Endothelial cell of umbilical vein (primary cell): ENCODE results near the gene LTBP1.

ENCODE experiments used
- CTCF ChIP-seq, 2 donors: IDR thresholded peaks; 1 replicate in 1 of 2; 2 replicates in 1 of 2; pipeline ENCODE4 v1.5.1; 2011; ENCODE audit warnings: low read length in 2 of 2, mild to moderate bottlenecking in 2 of 2, moderate library complexity in 2 of 2, control low read depth in 1 of 2, inconsistent platforms in 1 of 2, low read depth in 1 of 2; ENCODE audit not compliant: insufficient read depth in 1 of 2; ENCODE audit errors: extremely low read depth in 1 of 2
- EZH2 ChIP-seq: IDR thresholded peaks from 2 replicates; pipeline ENCODE4 v1.6.1; 2012; ENCODE audit warnings: borderline replicate concordance, low read depth, mild to moderate bottlenecking, moderate library complexity, low read length, inconsistent platforms; ENCODE audit not compliant: severe bottlenecking
- FOS ChIP-seq: IDR thresholded peaks from 2 replicates; pipeline ENCODE4 v1.6.1; 2011; ENCODE audit warnings: mild to moderate bottlenecking, low read length, moderate library complexity, borderline replicate concordance; ENCODE audit not compliant: insufficient read depth
- GATA2 ChIP-seq: IDR thresholded peaks from 2 replicates; pipeline ENCODE4 v1.7.0; 2011; ENCODE audit warnings: low read depth, mild to moderate bottlenecking, moderate library complexity, mixed read lengths, low read length; ENCODE audit not compliant: insufficient read length, insufficient read depth
- MAX ChIP-seq: IDR thresholded peaks from 2 replicates; pipeline ENCODE4 v1.6.1; 2011; ENCODE audit not compliant: insufficient read depth, insufficient read length
- MYC ChIP-seq: IDR thresholded peaks from one replicate; pipeline ENCODE4 v1.6.1; 2011; ENCODE audit warnings: mild to moderate bottlenecking, low read depth, low read length
- POLR2A ChIP-seq: IDR thresholded peaks from 2 replicates; pipeline ENCODE4 v1.6.1; 2012; ENCODE audit warnings: low read depth, mild to moderate bottlenecking, control low read depth, low read length
- POLR2AphosphoS5 ChIP-seq: IDR thresholded peaks from 2 replicates; pipeline ENCODE4 v1.6.1; 2012; ENCODE audit warnings: low read depth, mild to moderate bottlenecking, control low read depth, low read length, moderate library complexity; ENCODE audit not compliant: insufficient read depth

- TF ChIP-seq POLR2A = no peak
- no peak for TF ChIP-seq EZH2
- no peak for TF ChIP-seq MYC
- no peak for TF ChIP-seq MAX
- TF ChIP-seq CTCF (IDR thresholded peaks at IDR 0.05; ENCODE audit: extremely low read depth in 1 of 2, insufficient read depth in 1 of 2, low read depth in 1 of 2, low read length in 2 of 2) = no peak
- no peak for TF ChIP-seq POLR2AphosphoS5
- TF ChIP-seq FOS = no peak
- TF ChIP-seq GATA2 = no peak
These were observed 498.2 kb downstream of the LTBP1 start for GRCh38 chr2:33444967-33445366.
